ENCODE measurements around the gene PRRT2. TPM values are rescaled to one million over a fixed set of nuclear protein-coding genes. Genes with fewer than 3 reads are reported as not detected.
"Not testable (repeated sequence)": the region's sequence is repeated elsewhere in the genome, so short reads cannot be mapped to it uniquely, and the experiment has no call there.

The PRRT2 gene
- total and polyA plus RNA-seq, 7 experiments from 2014 or later, result 0.07 to 4.6 (median 2.4) TPM; not detected in 1

DNA sequence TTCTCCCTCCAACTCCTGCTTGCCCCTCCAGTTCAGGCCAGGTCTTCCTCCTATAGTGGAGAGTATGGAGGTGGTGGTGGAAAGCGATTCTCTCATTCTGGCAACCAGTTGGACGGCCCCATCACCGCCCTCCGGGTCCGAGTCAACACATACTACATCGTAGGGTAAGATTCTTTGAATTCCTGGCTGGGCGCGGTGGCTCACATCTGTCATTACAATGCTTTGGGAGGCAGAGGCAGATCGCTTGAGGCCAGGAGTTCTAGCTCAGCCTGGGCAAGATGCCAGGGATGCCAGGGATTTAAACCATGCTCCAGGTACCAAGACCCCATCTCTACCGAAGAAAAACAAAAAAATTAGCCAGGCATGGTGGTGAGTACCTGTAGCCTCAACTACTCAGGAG lies 32.5 kb upstream of the PRRT2 start:
- ChIA-PET CTCF (no interaction called here), POLR2A (interaction anchor here (1.4 kb wide), 1 partner anchor 33 kb away, joined by 6 read pairs; the partner anchor contains the start of gene C16orf54)
- Histone ChIP-seq H3K27ac (ENCODE audit: low read depth, low read length) (no peak overlapping the region), H3K27me3 (ENCODE audit: control insufficient read depth in 2 of 2, insufficient read depth in 2 of 2, low read length in 2 of 2) (no peaks in the 10 kb centered on the region), H3K9me3 (ENCODE audit: control insufficient read depth in 2 of 3, low read length in 3 of 3) (no peaks in the 10 kb centered on the region), H3K36me3 (ENCODE audit: control insufficient read depth in 2 of 3, insufficient read depth in 3 of 3, low read length in 3 of 3) (no peaks in the 10 kb centered on the region), H3K4me3 (ENCODE audit: low read length) (no peak overlapping the region), H3K4me1 (ENCODE audit: control insufficient read depth in 2 of 2, insufficient read depth in 2 of 2, low read length in 2 of 2) (peaks cover under 1 to 3% of the 10 kb centered on the region in 2 donors)
- H3K36me3 Mint-ChIP-seq, result no peaks in the 10 kb centered on the region
- ATAC-seq (no peak), DNase-seq (no peak)
- peaks cover 0 to 4% (median 0%) of the 10 kb centered on the region in 11 donors for H3K9me3 Mint-ChIP-seq
- intact Hi-C loops (cut with micrococcal nuclease), result no loop called here
- H3K4me3 Mint-ChIP-seq, result no peak overlapping the region
- peak overlapping the region in 1 of 9 donors; percentile 39 for H3K27ac Mint-ChIP-seq
- peaks cover 0 to 22% (median 0%) of the 10 kb centered on the region in 5 donors for H3K27me3 Mint-ChIP-seq
- peaks cover 13 to 21% (median 15%) of the 10 kb centered on the region in 7 donors for H3K4me1 Mint-ChIP-seq

GRCh38 chr16:29783094-29783953 lies 28.7 kb upstream of the PRRT2 start:
- H3K36me3 Mint-ChIP-seq; H3K36me3 ChIP-seq (ENCODE audit: control insufficient read depth in 2 of 3, insufficient read depth in 3 of 3, low read length in 3 of 3); H3K4me3 ChIP-seq (ENCODE audit: low read length); H3K9me3 ChIP-seq (ENCODE audit: control insufficient read depth in 2 of 3, low read length in 3 of 3); DNase-seq; ATAC-seq; intact Hi-C loops (cut with micrococcal nuclease); H3K27ac ChIP-seq (ENCODE audit: low read depth, low read length); H3K9me3 Mint-ChIP-seq; H3K4me1 ChIP-seq (ENCODE audit: control insufficient read depth in 2 of 2, insufficient read depth in 2 of 2, low read length in 2 of 2); H3K27me3 ChIP-seq (ENCODE audit: control insufficient read depth in 2 of 2, insufficient read depth in 2 of 2, low read length in 2 of 2); H3K4me3 Mint-ChIP-seq: not testable (repeated sequence)
- peak overlapping the region in 8 of 9 donors; percentile 0 to 78 (median 58) for H3K27ac Mint-ChIP-seq
- CTCF ChIA-PET, result interaction anchor here (1.2 kb wide), 1 partner anchor 83 kb away, joined by 3 read pairs; no protein-coding TSS in a partner anchor
- peaks cover 17 to 36% (median 22%) of the 10 kb centered on the region in 7 donors for H3K4me1 Mint-ChIP-seq
- POLR2A ChIA-PET, result interaction anchor here (1.7 to 4.3 kb wide), 2 partner anchors 33 to 39 kb away, joined by 4 to 40 read pairs; partner anchors contain the start of genes C16orf54 and PAGR1
- H3K27me3 Mint-ChIP-seq, result peaks cover 0 to 15% (median 0%) of the 10 kb centered on the region in 5 donors

GRCh38 chr16:29784157-29784556 lies 27.8 kb upstream of the PRRT2 start:
- Mint-ChIP-seq H3K4me3 (peak overlapping the region in 4 of 10 donors; percentile 4 to 41 (median 17)), H3K27me3 (peaks cover 0 to 9% (median 0%) of the 10 kb centered on the region in 5 donors), H3K27ac (peak overlapping the region in 8 of 9 donors; percentile 33 to 95 (median 70)), H3K9me3 (peaks cover 0 to 4% (median 0%) of the 10 kb centered on the region in 11 donors), H3K36me3 (no peaks in the 10 kb centered on the region), H3K4me1 (peaks cover 12 to 40% (median 26%) of the 10 kb centered on the region in 7 donors)
- peak; percentile 65 for ATAC-seq
- ChIA-PET CTCF (interaction anchor here (1.0 to 3.4 kb wide), 8 partner anchors 16 to 85 kb away, joined by 3 to 22 read pairs (median 6); no protein-coding TSS in a partner anchor), POLR2A (interaction anchor here (0.6 to 4.3 kb wide), 13 partner anchors 19 to 83 kb away, joined by 3 to 40 read pairs (median 5); partner anchors contain the start of genes C16orf54 and PAGR1)
- no peaks in the 10 kb centered on the region for H3K27me3 ChIP-seq (ENCODE audit: control insufficient read depth in 2 of 2, insufficient read depth in 2 of 2, low read length in 2 of 2)
- no peaks in the 10 kb centered on the region for H3K9me3 ChIP-seq (ENCODE audit: control insufficient read depth in 2 of 3, low read length in 3 of 3)
- H3K4me3 ChIP-seq (ENCODE audit: low read length), result no peak overlapping the region
- H3K27ac ChIP-seq (ENCODE audit: low read depth, low read length), result peak overlapping the region; percentile 44
- DNase-seq, result peak in 6 of 9 donors; percentile 27 to 56 (median 46)
- peaks cover 8 to 9% of the 10 kb centered on the region in 2 donors for H3K4me1 ChIP-seq (ENCODE audit: control insufficient read depth in 2 of 2, insufficient read depth in 2 of 2, low read length in 2 of 2)
- H3K36me3 ChIP-seq (ENCODE audit: control insufficient read depth in 2 of 3, insufficient read depth in 3 of 3, low read length in 3 of 3), result no peaks in the 10 kb centered on the region
- intact Hi-C loops (cut with micrococcal nuclease), result no loop called here

GRCh38 chr16:29784901-29785500 lies 27.0 kb upstream of the PRRT2 start:
- intact Hi-C loops (cut with micrococcal nuclease), result loop anchor here in 1 of 2 donors (1.0 kb wide), 2 partner anchors 39 to 85 kb away; no protein-coding TSS in a partner anchor
- Mint-ChIP-seq H3K4me1 (peaks cover 12 to 44% (median 28%) of the 10 kb centered on the region in 7 donors), H3K27ac (peak overlapping the region; percentile 58 to 95 (median 80)), H3K4me3 (peak overlapping the region; percentile 56 to 80 (median 72)), H3K9me3 (peaks cover 0 to 4% (median 0%) of the 10 kb centered on the region in 11 donors), H3K36me3 (no peaks in the 10 kb centered on the region), H3K27me3 (peaks cover 0 to under 1% (median 0%) of the 10 kb centered on the region in 5 donors)
- Histone ChIP-seq H3K4me1 (ENCODE audit: control insufficient read depth in 2 of 2, insufficient read depth in 2 of 2, low read length in 2 of 2) (peaks cover 12 to 15% of the 10 kb centered on the region in 2 donors), H3K4me3 (ENCODE audit: low read length) (peak overlapping the region; percentile 36), H3K9me3 (ENCODE audit: control insufficient read depth in 2 of 3, low read length in 3 of 3) (no peaks in the 10 kb centered on the region), H3K27ac (ENCODE audit: low read depth, low read length) (peak overlapping the region; percentile 44), H3K27me3 (ENCODE audit: control insufficient read depth in 2 of 2, insufficient read depth in 2 of 2, low read length in 2 of 2) (no peaks in the 10 kb centered on the region), H3K36me3 (ENCODE audit: control insufficient read depth in 2 of 3, insufficient read depth in 3 of 3, low read length in 3 of 3) (no peaks in the 10 kb centered on the region)
- CTCF ChIA-PET, result interaction anchor here (0.6 to 3.4 kb wide), 15 partner anchors 17 to 270 kb away, joined by 3 to 22 read pairs (median 4); partner anchors contain the start of genes C16orf54 and PAGR1
- peak; percentile 59 to 77 (median 68) for DNase-seq
- peak; percentile 95 for ATAC-seq
- POLR2A ChIA-PET, result interaction anchor here (0.6 to 4.3 kb wide), 18 partner anchors 19 to 84 kb away, joined by 3 to 40 read pairs (median 4); partner anchors contain the start of genes C16orf54 and MAZ

GRCh38 chr16:29787155-29787554 lies 24.8 kb upstream of the PRRT2 start:
- not testable (repeated sequence) for H3K27ac Mint-ChIP-seq, H3K4me3 Mint-ChIP-seq

More at GRCh38 chr16:29787155-29787554, 24.8 kb upstream of the PRRT2 start:
- POLR2A ChIA-PET, result interaction anchor here (1.1 to 4.3 kb wide), 5 partner anchors 14 to 86 kb away, joined by 3 to 40 read pairs (median 21); partner anchors contain the start of gene C16orf54
- H3K36me3 ChIP-seq (ENCODE audit: control insufficient read depth in 2 of 3, insufficient read depth in 3 of 3, low read length in 3 of 3); DNase-seq; H3K27me3 Mint-ChIP-seq; H3K9me3 ChIP-seq (ENCODE audit: control insufficient read depth in 2 of 3, low read length in 3 of 3); H3K36me3 Mint-ChIP-seq; intact Hi-C loops (cut with micrococcal nuclease); H3K27ac ChIP-seq (ENCODE audit: low read depth, low read length); H3K27me3 ChIP-seq (ENCODE audit: control insufficient read depth in 2 of 2, insufficient read depth in 2 of 2, low read length in 2 of 2); H3K9me3 Mint-ChIP-seq; ATAC-seq; H3K4me3 ChIP-seq (ENCODE audit: low read length): not testable (repeated sequence)
- H3K4me1 Mint-ChIP-seq, result peaks cover 12 to 55% (median 44%) of the 10 kb centered on the region in 7 donors
- peaks cover 19 to 23% of the 10 kb centered on the region in 2 donors for H3K4me1 ChIP-seq (ENCODE audit: control insufficient read depth in 2 of 2, insufficient read depth in 2 of 2, low read length in 2 of 2)
- CTCF ChIA-PET, result interaction anchor here (0.7 to 3.4 kb wide), 3 partner anchors 21 to 85 kb away, joined by 3 to 22 read pairs (median 3); no protein-coding TSS in a partner anchor
